ENCODE data around the gene PRRC2B. TPM values are rescaled to one million over a fixed set of nuclear protein-coding genes. Genes with fewer than 3 reads are reported as not detected.

PRRC2B gene
- total and polyA plus RNA-seq, 10 donors = 23.3 to 235 (median 180) TPM

DNA sequence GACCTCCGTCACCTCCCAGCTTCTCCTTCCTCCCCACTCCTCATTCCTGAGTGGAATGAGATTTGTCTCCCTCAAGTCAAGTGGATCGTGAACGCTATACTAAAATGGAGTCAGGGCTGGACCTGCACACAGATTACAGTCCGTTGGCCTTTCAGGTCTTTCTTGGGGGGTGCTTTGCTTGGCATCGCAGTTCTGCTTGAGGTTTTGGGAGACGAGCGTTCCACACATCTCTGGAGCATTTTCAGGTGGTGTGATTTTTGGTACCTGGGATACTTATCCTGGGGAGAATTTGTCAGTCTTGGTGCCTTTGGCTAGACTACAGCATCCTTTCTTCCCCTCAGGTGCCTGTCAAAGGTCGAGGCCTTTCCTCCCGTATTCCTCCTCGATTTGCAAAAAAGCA is 85.0 kb downstream of the PRRC2B start:
- Histone ChIP-seq H3K36me3 (peaks cover 0 to 100% (median 97%) of the 10 kb centered on the region in 6 donors), H3K9me3 (no peaks in the 10 kb centered on the region), H3K4me3 (no peak overlapping the region), H3K4me1 (no peaks in the 10 kb centered on the region), H3K27ac (no peak overlapping the region), H3K27me3 (replicated peaks in 1 of 7) (no peaks in the 10 kb centered on the region)
- WGBS, 5 donors = 89 to 94% (median 90%) methylated on average over 10 of the region's 10 CpGs
- peak; percentile 29 for DNase-seq
- intact Hi-C loops (cut with DNase I; ENCODE audit: low total_unique reads) = no loop called here
- TF ChIP-seq POLR2A (IDR thresholded peaks at IDR 0.05) = no peak
- no peak for TF ChIP-seq POLR2AphosphoS5 (IDR thresholded peaks at IDR 0.05)
- TF ChIP-seq, protein P1, sequence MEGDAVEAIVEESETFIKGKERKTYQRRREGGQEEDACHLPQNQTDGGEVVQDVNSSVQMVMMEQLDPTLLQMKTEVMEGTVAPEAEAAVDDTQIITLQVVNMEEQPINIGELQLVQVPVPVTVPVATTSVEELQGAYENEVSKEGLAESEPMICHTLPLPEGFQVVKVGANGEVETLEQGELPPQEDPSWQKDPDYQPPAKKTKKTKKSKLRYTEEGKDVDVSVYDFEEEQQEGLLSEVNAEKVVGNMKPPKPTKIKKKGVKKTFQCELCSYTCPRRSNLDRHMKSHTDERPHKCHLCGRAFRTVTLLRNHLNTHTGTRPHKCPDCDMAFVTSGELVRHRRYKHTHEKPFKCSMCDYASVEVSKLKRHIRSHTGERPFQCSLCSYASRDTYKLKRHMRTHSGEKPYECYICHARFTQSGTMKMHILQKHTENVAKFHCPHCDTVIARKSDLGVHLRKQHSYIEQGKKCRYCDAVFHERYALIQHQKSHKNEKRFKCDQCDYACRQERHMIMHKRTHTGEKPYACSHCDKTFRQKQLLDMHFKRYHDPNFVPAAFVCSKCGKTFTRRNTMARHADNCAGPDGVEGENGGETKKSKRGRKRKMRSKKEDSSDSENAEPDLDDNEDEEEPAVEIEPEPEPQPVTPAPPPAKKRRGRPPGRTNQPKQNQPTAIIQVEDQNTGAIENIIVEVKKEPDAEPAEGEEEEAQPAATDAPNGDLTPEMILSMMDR (IDR thresholded peaks at IDR 0.05 in 8 of 11, conservative IDR thresholded peaks at IDR 0.05 in 3 of 11) = no peak

DNA sequence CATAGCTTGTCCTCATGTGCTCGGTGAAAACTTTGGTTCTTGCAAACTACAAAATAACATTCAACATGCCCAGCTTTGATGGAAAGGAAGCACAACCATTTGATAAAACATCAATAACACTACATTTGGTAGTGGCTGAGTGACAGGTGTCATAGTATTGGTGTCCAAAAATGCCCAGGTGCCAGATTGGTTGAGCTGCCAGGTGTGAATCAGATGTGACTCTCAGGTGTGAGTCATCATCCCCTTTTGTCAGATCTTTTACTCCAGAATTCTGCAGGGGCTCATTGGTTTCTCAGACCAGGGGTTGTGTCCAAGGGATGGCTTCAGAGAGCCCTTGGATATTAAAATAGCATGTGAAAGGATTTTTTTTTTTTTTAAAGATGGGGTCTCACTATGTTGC is 86.4 kb downstream of the PRRC2B start:
- H3K36me3 ChIP-seq = peaks cover 0 to 100% (median 97%) of the 10 kb centered on the region in 6 donors

DNA sequence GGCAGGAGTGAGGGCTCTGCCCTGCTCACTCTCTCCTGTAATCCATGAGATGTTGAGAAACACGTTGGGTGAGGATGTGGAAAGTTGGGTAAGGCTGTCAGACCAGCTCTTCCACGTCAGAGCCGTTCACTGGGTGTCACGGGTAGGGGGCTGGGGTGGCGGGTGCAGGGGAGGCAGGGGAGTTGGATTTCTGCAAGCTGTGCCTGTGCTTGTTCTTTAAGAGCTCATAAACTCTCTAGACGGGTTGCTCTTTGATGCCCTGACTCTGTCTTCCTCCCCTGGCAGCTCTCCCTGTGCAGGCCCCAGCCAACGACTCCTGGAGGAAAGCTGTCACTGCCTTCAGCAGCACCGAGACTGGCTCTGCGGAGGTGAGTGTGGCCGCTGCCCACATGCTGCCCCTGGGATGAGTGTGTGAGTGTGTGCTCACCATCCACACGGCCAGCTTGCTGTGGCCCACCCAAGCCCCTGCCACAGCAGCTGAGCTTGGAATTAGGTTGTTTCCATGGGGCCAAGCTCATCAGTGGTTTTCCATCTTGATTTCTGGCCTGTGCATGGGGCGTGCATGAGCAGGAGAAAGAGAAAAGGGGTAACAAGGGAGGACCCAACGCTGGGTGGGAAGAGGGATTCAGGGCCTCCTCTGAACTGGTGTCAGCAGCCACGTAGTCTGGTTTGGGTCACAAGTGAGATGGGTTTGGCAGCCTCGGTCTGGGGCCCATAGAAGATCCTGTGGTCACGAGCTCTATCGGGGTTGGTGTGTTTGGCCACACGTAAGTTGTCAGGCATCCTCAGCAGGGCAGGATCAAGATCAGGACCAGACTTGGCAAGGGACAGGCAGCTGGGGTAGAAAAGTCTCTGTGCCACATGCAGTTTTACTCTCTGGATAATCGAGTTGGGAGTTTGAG is 87.8 kb downstream of the PRRC2B start:
- no peak overlapping the region for H3K4me3 ChIP-seq
- H3K27ac ChIP-seq = no peak overlapping the region
- WGBS, 5 donors = 78 to 92% (median 85%) methylated on average over 14 to 19 of the region's 19 CpGs
- H3K27me3 ChIP-seq (replicated peaks in 1 of 7) = no peaks in the 10 kb centered on the region
- TF ChIP-seq, protein P1 (IDR thresholded peaks at IDR 0.05 in 8 of 11, conservative IDR thresholded peaks at IDR 0.05 in 3 of 11) = no peak
- TF ChIP-seq POLR2AphosphoS5 (IDR thresholded peaks at IDR 0.05) = peak in 1 of 3 donors; percentile 57
- TF ChIP-seq POLR2A (IDR thresholded peaks at IDR 0.05) = no peak
- H3K36me3 ChIP-seq = peaks cover 0 to 100% (median 97%) of the 10 kb centered on the region in 6 donors
- H3K4me1 ChIP-seq = no peaks in the 10 kb centered on the region
- intact Hi-C loops (cut with DNase I; ENCODE audit: low total_unique reads) = loop anchor here (10.0 kb wide), 1 partner anchor 117 kb away; no protein-coding TSS in a partner anchor
- H3K9me3 ChIP-seq = no peaks in the 10 kb centered on the region
- no peak for DNase-seq

More for the DNA sequence above, 86.4 kb downstream of the PRRC2B start:
- H3K27me3 ChIP-seq (replicated peaks in 1 of 7) = no peaks in the 10 kb centered on the region
- 91 to 100% (median 97%) methylated on average over 1 of the region's 1 CpG for WGBS, 5 donors
- H3K9me3 ChIP-seq = no peaks in the 10 kb centered on the region
- no peak overlapping the region for H3K4me3 ChIP-seq
- H3K4me1 ChIP-seq = no peaks in the 10 kb centered on the region
- no peak for DNase-seq
- no peak for TF ChIP-seq POLR2AphosphoS5 (IDR thresholded peaks at IDR 0.05)
- no peak for TF ChIP-seq POLR2A (IDR thresholded peaks at IDR 0.05)
- intact Hi-C loops (cut with DNase I; ENCODE audit: low total_unique reads) = loop anchor here (10.0 kb wide), 1 partner anchor 115 kb away; no protein-coding TSS in a partner anchor
- H3K27ac ChIP-seq = no peak overlapping the region

DNA sequence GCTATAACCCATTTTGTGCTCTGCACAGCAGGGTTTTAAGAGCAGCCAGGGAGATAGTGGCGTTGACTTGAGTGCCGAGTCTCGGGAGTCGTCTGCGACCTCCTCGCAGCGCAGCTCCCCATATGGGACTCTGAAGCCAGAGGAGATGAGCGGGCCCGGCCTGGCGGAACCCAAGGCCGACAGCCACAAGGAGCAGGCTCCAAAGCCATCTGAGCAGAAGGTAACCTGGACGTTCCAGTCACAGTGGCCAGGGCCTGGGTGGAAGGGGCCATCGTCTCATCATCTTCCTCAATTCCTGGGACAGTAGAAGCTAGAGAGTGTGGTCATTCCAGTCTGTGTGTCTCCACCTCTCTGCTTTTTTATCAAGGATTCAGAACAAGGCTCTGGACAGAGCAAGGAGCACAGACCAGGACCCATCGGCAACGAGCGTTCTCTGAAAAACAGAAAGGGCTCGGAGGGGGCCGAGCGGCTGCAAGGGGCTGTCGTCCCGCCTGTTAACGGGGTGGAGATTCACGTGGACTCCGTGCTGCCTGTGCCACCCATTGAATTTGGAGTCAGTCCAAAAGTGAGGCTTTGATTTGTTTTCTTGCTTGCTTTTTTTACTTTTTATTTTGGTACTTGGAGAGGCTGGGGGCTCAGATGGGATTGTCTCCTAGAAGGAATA is 88.6 kb downstream of the PRRC2B start:
- Histone ChIP-seq H3K27ac (no peak overlapping the region), H3K4me1 (no peaks in the 10 kb centered on the region), H3K36me3 (peaks cover 0 to 100% (median 97%) of the 10 kb centered on the region in 6 donors), H3K9me3 (no peaks in the 10 kb centered on the region), H3K27me3 (replicated peaks in 1 of 7) (no peaks in the 10 kb centered on the region), H3K4me3 (no peak overlapping the region)
- intact Hi-C loops (cut with DNase I; ENCODE audit: low total_unique reads) = loop anchor here (10.0 kb wide), 1 partner anchor 118 kb away; no protein-coding TSS in a partner anchor
- WGBS, 5 donors = 93 to 95% (median 94%) methylated on average over 24 of the region's 24 CpGs
- no peak for DNase-seq
- TF ChIP-seq POLR2A (IDR thresholded peaks at IDR 0.05) (no peak), POLR2AphosphoS5 (IDR thresholded peaks at IDR 0.05) (peak in 2 of 3 donors; percentile 16 to 28)
- TF ChIP-seq, protein P1 (IDR thresholded peaks at IDR 0.05 in 8 of 11, conservative IDR thresholded peaks at IDR 0.05 in 3 of 11) = no peak

Measured in spleen (tissue), 11 donors.